IMR-90 (cell line): Measurements from ENCODE around the gene MC5R. TPM values are rescaled to one million over a fixed set of nuclear protein-coding genes. Genes with fewer than 3 reads are reported as not detected.

Experiments used
- ATAC-seq: fragments of 200-7000 bp; cut with Tn5 transposase; 2 replicates; pipeline ENCODE4 v1.9.1; 2020; ENCODE audit warnings: low read depth, mild to moderate bottlenecking, moderate library complexity
- BruUV-seq: library from RNA; stranded (reverse); fragments of 400-500 nt; replicated peaks from 2 replicates; lab custom pipeline; 2021; lab: Mats Ljungman, UMichigan
- CTCF ChIA-PET: fragments of 300-600 bp; formaldehyde crosslinking; extraction: SDS; loops from one replicate; lab custom pipeline; 2021; ENCODE audit warnings: antibody characterized with exemption; lab: Yijun Ruan, JAX
- POLR2A ChIA-PET: fragments of 300-600 bp; sonication (Branson Sonifier 250); formaldehyde crosslinking; loops from one replicate; lab custom pipeline; 2022; ENCODE audit warnings: antibody characterized with exemption; ENCODE audit not compliant: unreplicated experiment; lab: Charles Lee
- DNase-seq: peaks from one replicate; pipeline ENCODE4 v3.0.0; 2013
- H2AFZ ChIP-seq: replicated peaks from 2 replicates; pipeline ENCODE3; 2013; ENCODE audit warnings: low read length, mild to moderate bottlenecking; ENCODE audit not compliant: poor library complexity
- H2AK5ac ChIP-seq: 2 replicates; pipeline ENCODE4 v1.6.1; 2013; ENCODE audit warnings: low read depth, low read length, inconsistent platforms
- H2AK9ac ChIP-seq: replicated peaks from 2 replicates; pipeline ENCODE3; 2013; ENCODE audit warnings: mild to moderate bottlenecking, low read depth, low read length, moderate library complexity; ENCODE audit not compliant: poor library complexity
- H2BK120ac ChIP-seq: 2 replicates; pipeline ENCODE4 v1.6.1; 2013; ENCODE audit warnings: low read depth, low read length, inconsistent platforms
- H2BK15ac ChIP-seq: 3 replicates; pipeline ENCODE4 v1.6.1; 2013; ENCODE audit warnings: low read depth, low read length, inconsistent platforms
- H2BK20ac ChIP-seq: 2 replicates; pipeline ENCODE4 v1.6.1; 2013; ENCODE audit warnings: low read depth, mild to moderate bottlenecking, inconsistent platforms, low read length, moderate library complexity
- H2BK5ac ChIP-seq: 2 replicates; pipeline ENCODE4 v1.6.1; 2013; ENCODE audit warnings: mild to moderate bottlenecking, low read depth, low read length, inconsistent platforms; ENCODE audit not compliant: poor library complexity, severe bottlenecking
- H3K14ac ChIP-seq: replicated peaks from 2 replicates; pipeline ENCODE4 v1.6.1; 2013; ENCODE audit warnings: low read depth, low read length, inconsistent platforms
- H3K18ac ChIP-seq: 2 replicates; pipeline ENCODE4 v1.6.1; 2013; ENCODE audit warnings: low read depth, low read length, control low read depth
- H3K23ac ChIP-seq: 2 replicates; pipeline ENCODE4 v1.6.1; 2013; ENCODE audit warnings: low read depth, low read length, inconsistent platforms
- H3K27ac ChIP-seq: 2 replicates; pipeline ENCODE4 v1.5.1; 2013; ENCODE audit warnings: mild to moderate bottlenecking, control low read depth, low read length; ENCODE audit not compliant: insufficient read depth
- H3K27me3 ChIP-seq: 2 replicates; pipeline ENCODE4 v1.6.1; 2013; ENCODE audit warnings: low read length; ENCODE audit not compliant: control insufficient read depth, insufficient read depth
- H3K36me3 ChIP-seq: 2 replicates; pipeline ENCODE4 v1.6.1; 2013; ENCODE audit warnings: low read length, mixed read lengths; ENCODE audit not compliant: control insufficient read depth, insufficient read depth
- H3K4ac ChIP-seq: 2 replicates; pipeline ENCODE4 v1.6.1; 2013; ENCODE audit warnings: low read depth, low read length, inconsistent platforms
- H3K4me1 ChIP-seq: 2 replicates; pipeline ENCODE4 v1.6.1; 2013; ENCODE audit warnings: low read length, mixed read lengths; ENCODE audit not compliant: control insufficient read depth, insufficient read depth
- H3K4me2 ChIP-seq: 2 replicates; pipeline ENCODE4 v1.6.1; 2013; ENCODE audit warnings: low read depth, mild to moderate bottlenecking, control low read depth, low read length, moderate library complexity
- H3K4me3 ChIP-seq: 2 replicates; pipeline ENCODE4 v1.5.1; 2013; ENCODE audit warnings: low read depth, mild to moderate bottlenecking, control low read depth, low read length, moderate library complexity; ENCODE audit not compliant: insufficient read depth
- H3K56ac ChIP-seq: 2 replicates; pipeline ENCODE4 v1.6.1; 2013; ENCODE audit warnings: low read length, inconsistent platforms; ENCODE audit not compliant: insufficient read depth; ENCODE audit errors: extremely low read depth
- H3K79me1 ChIP-seq, 2 experiments: 2 replicates each; pipeline ENCODE4 v1.6.1; 2013; ENCODE audit warnings: low read length in 2 of 2, inconsistent platforms in 1 of 2, low read depth in 1 of 2
- H3K9ac ChIP-seq: 2 replicates; pipeline ENCODE4 v1.6.1; 2013; ENCODE audit warnings: low read depth, low read length, control low read depth
- H3K9me1 ChIP-seq: 2 replicates; pipeline ENCODE4 v1.6.1; 2013; ENCODE audit warnings: low read length, inconsistent platforms; ENCODE audit not compliant: insufficient read depth
- H3K9me3 ChIP-seq: 2 replicates; pipeline ENCODE4 v1.6.1; 2013; ENCODE audit warnings: low read length; ENCODE audit not compliant: control insufficient read depth, insufficient read depth
- H4K20me1 ChIP-seq: 2 replicates; pipeline ENCODE4 v1.6.1; 2013; ENCODE audit warnings: low read length, inconsistent platforms; ENCODE audit not compliant: insufficient read depth
- H4K5ac ChIP-seq: 2 replicates; pipeline ENCODE4 v1.6.1; 2013; ENCODE audit warnings: mild to moderate bottlenecking, low read depth, low read length, control low read depth
- H4K8ac ChIP-seq, 2 experiments: 2 replicates each; pipeline ENCODE4 v1.6.1; 2013; ENCODE audit warnings: low read depth in 2 of 2, low read length in 2 of 2, control low read depth in 1 of 2, inconsistent platforms in 1 of 2
- H4K91ac ChIP-seq: 2 replicates; pipeline ENCODE4 v1.6.1; 2013; ENCODE audit warnings: low read depth, low read length, inconsistent platforms; ENCODE audit not compliant: insufficient read depth
- CEBPB ChIP-seq: IDR thresholded peaks from 2 replicates; pipeline ENCODE4 v1.6.1; 2012; ENCODE audit warnings: low read depth, low read length, improper control_type of control experiment
- CHD1 ChIP-seq: IDR thresholded peaks from 2 replicates; pipeline ENCODE4 v1.6.1; 2012; ENCODE audit warnings: low read depth, low read length, improper control_type of control experiment
- CTCF ChIP-seq: conservative IDR thresholded peaks from 2 replicates; pipeline ENCODE4 v1.5.1; 2012; ENCODE audit warnings: mild to moderate bottlenecking, low read depth, low read length, improper control_type of control experiment
- FOS ChIP-seq: fragments of 150-350 bp; IDR thresholded peaks from 2 replicates; pipeline ENCODE4 v1.6.1; 2016; ENCODE audit warnings: low read depth, low read length
- MXI1 ChIP-seq: IDR thresholded peaks from 2 replicates; pipeline ENCODE4 v1.6.1; 2012; ENCODE audit warnings: low read depth, mild to moderate bottlenecking, low read length, moderate library complexity, borderline replicate concordance
- NFE2L2 ChIP-seq: fragments of 150-350 bp; IDR thresholded peaks from 2 replicates; pipeline ENCODE4 v1.6.1; 2016; ENCODE audit warnings: low read depth, mild to moderate bottlenecking, low read length
- POLR2A ChIP-seq: IDR thresholded peaks from 2 replicates; pipeline ENCODE4 v1.6.1; 2012; ENCODE audit warnings: mild to moderate bottlenecking, low read depth, low read length
- RAD21 ChIP-seq: IDR thresholded peaks from 2 replicates; pipeline ENCODE4 v1.6.1; 2012; ENCODE audit warnings: low read length, improper control_type of control experiment
- RFX5 ChIP-seq: IDR thresholded peaks from 2 replicates; pipeline ENCODE4 v1.8.0; 2012; ENCODE audit warnings: low read depth, mild to moderate bottlenecking, low read length, moderate library complexity
- SMC3 ChIP-seq: fragments of 150-350 bp; IDR thresholded peaks from 2 replicates; pipeline ENCODE4 v1.6.1; 2016; ENCODE audit warnings: low read depth, mild to moderate bottlenecking, antibody characterized with exemption, low read length, moderate library complexity
- WGBS, 2 experiments: methylation state at CpG; one replicate each; pipeline versions ENCODE4 v1.1.5 to v1.1.7; 2013; ENCODE audit warnings: missing lambda C conversion rate in 2 of 2; ENCODE audit not compliant: insufficient read length in 1 of 2; ENCODE audit errors: extremely low coverage in 2 of 2; 5-methylcytosine and 5-hydroxymethylcytosine counted together
- dilution Hi-C: fragments of 300-500 bp; cut with HindIII; formaldehyde crosslinking; loops from one replicate; pipeline ENCODE4 v1.14.3; 2018; ENCODE audit warnings: low sequenced_read_pairs; ENCODE audit not compliant: unreplicated experiment
- in situ Hi-C: fragments of 300-500 bp; cut with MboI; formaldehyde crosslinking; loops from 3 replicates; pipeline ENCODE4 v1.14.3; 2019; ENCODE audit warnings: low sequenced_read_pairs, inconsistent platforms, mixed read lengths
- intact Hi-C: fragments of 100-400 bp; cut with micrococcal nuclease; formaldehyde crosslinking; loops from 2 replicates; pipeline ENCODE4 v1.10.0; 2022
- polyA plus RNA-seq, 3 experiments: library from polyadenylated mRNA; depleted of rRNA; stranded (reverse); fragments of >200 nt; gene quantifications; 2 replicates each; pipeline ENCODE4 v1.2.3, GENCODE V29; 2012; ENCODE audit warnings: low replicate concordance in 1 of 3
- total RNA-seq: library from RNA; depleted of rRNA; stranded (reverse); fragments of >200 nt; gene quantifications from 2 replicates; pipeline ENCODE4 v1.2.3, GENCODE V29; 2012

Gene MC5R
- total and polyA plus RNA-seq, 2 of the 4 experiments (the other 2 are of a cell fraction), result not detected

DNA sequence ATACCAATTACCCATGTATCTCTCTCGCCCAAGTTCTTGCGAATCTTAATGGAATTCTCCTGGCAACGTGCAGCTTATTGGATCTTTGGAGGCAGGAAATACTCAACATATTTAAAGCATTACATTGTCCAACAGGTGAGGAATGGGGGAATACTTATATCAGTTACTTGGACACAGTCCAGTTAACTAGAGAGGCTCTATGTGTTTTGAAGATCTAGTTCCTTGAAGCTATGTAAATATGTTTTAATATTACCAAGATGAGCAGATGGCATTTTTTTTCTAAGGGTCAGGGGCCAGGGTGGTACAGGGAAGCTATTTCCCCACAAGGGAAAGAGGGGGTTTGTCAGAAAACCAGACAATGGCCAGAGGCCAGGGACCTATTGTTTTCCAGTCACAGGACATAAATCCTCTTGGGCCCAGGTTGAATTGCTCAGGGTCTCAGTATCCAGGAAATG is 26.8 kb upstream of the MC5R start:
- in situ Hi-C loops (no loop called here), intact Hi-C loops (no loop called here), dilution Hi-C loops (no loop called here)
- no peaks in the 10 kb centered on the region for H3K79me1 ChIP-seq
- no peak overlapping the region for H3K18ac ChIP-seq
- no peaks in the 10 kb centered on the region for H3K9me1 ChIP-seq
- no peak overlapping the region for H3K23ac ChIP-seq
- H3K14ac ChIP-seq, result no peak overlapping the region
- H3K27ac ChIP-seq, result no peak overlapping the region
- H2BK20ac ChIP-seq, result no peak overlapping the region
- DNase-seq (no peak), ATAC-seq (no peak)
- no peak overlapping the region for H3K4ac ChIP-seq
- H2BK15ac ChIP-seq, result no peak overlapping the region
- H2BK120ac ChIP-seq, result no peak overlapping the region
- peaks cover 7% of the 10 kb centered on the region; the same call in 1 of the 2 replicates for H3K27me3 ChIP-seq
- H3K4me2 ChIP-seq, result no peak overlapping the region
- H2AK5ac ChIP-seq, result no peak overlapping the region
- TF ChIP-seq RAD21 (no peak), CHD1 (no peak), FOS (no peak), NFE2L2 (no peak), CEBPB (no peak), MXI1 (no peak), SMC3 (no peak), POLR2A (no peak), RFX5 (no peak), CTCF (no peak)
- no peak overlapping the region for H4K5ac ChIP-seq
- no peaks in the 10 kb centered on the region for H3K9me3 ChIP-seq
- WGBS, 2 experiments, result no CpG with 5 or more reads among the region's 3 CpGs
- H3K9ac ChIP-seq, result no peak overlapping the region
- no peaks in the 10 kb centered on the region for H3K36me3 ChIP-seq
- no TSS peak for BruUV-seq
- CTCF ChIA-PET, result interaction anchor here (0.5 kb wide), 1 partner anchor 21 kb away, joined by 3 read pairs; no protein-coding TSS in a partner anchor
- H2AFZ ChIP-seq, result no peak overlapping the region
- H3K4me3 ChIP-seq, result no peak overlapping the region
- no peak overlapping the region for H2AK9ac ChIP-seq
- no peaks in the 10 kb centered on the region for H3K4me1 ChIP-seq
- H2BK5ac ChIP-seq, result no peak overlapping the region
- POLR2A ChIA-PET, result no interaction called here
- no peak overlapping the region for H3K56ac ChIP-seq
- no peaks in the 10 kb centered on the region for H4K20me1 ChIP-seq
- H4K91ac ChIP-seq, result no peak overlapping the region
- no peak overlapping the region for H4K8ac ChIP-seq
